ENCODE results near the gene SLC16A9.
A peak's percentile ranks its signal among the peaks of the same experiment; 100 is the strongest.

The SLC16A9 gene

GRCh38 chr10:59623133-59624121, 86.2 kb downstream of the SLC16A9 start:
- DNase-seq (ENCODE audit: insufficient read length, low spot score) (no peak), FAIRE-seq (no peak)
- TF ChIP-seq POLR2A (IDR thresholded peaks at IDR 0.05; ENCODE audit: low read depth, low read length), result no peak

GRCh38 chr10:59622320-59623132, 87.1 kb downstream of the SLC16A9 start:
- DNase-seq (ENCODE audit: insufficient read length, low spot score) (peak; percentile 16), FAIRE-seq (peak; percentile 6)
- TF ChIP-seq POLR2A (IDR thresholded peaks at IDR 0.05; ENCODE audit: low read depth, low read length), result no peak

GRCh38 chr10:59621771-59622170, 87.9 kb downstream of the SLC16A9 start:
- no peak for TF ChIP-seq POLR2A (IDR thresholded peaks at IDR 0.05; ENCODE audit: low read depth, low read length)
- DNase-seq (ENCODE audit: insufficient read length, low spot score), result no peak
- no peak for FAIRE-seq

GRCh38 chr10:59618666-59619065, 91.0 kb downstream of the SLC16A9 start:
- FAIRE-seq, result no peak
- TF ChIP-seq POLR2A (IDR thresholded peaks at IDR 0.05; ENCODE audit: low read depth, low read length), result no peak
- DNase-seq (ENCODE audit: insufficient read length, low spot score), result no peak

GRCh38 chr10:59617996-59618395, 91.7 kb downstream of the SLC16A9 start:
- FAIRE-seq, result no peak

GRCh38 chr10:59611048-59611447, 98.6 kb downstream of the SLC16A9 start:
- FAIRE-seq, result no peak

More at GRCh38 chr10:59617996-59618395, 91.7 kb downstream of the SLC16A9 start:
- no peak for TF ChIP-seq POLR2A (IDR thresholded peaks at IDR 0.05; ENCODE audit: low read depth, low read length)
- no peak for DNase-seq (ENCODE audit: insufficient read length, low spot score)

GRCh38 chr10:59607970-59608369, 101.7 kb downstream of the SLC16A9 start:
- DNase-seq (ENCODE audit: insufficient read length, low spot score) (no peak), FAIRE-seq (no peak)
- TF ChIP-seq POLR2A (IDR thresholded peaks at IDR 0.05; ENCODE audit: low read depth, low read length), result no peak

More at GRCh38 chr10:59611048-59611447, 98.6 kb downstream of the SLC16A9 start:
- no peak for DNase-seq (ENCODE audit: insufficient read length, low spot score)
- TF ChIP-seq POLR2A (IDR thresholded peaks at IDR 0.05; ENCODE audit: low read depth, low read length), result no peak

- no peak for DNase-seq (ENCODE audit: insufficient read length, low spot score)
- FAIRE-seq, result peak; percentile 89
- no peak for TF ChIP-seq POLR2A (IDR thresholded peaks at IDR 0.05; ENCODE audit: low read depth, low read length)
Measured at GRCh38 chr10:59606551-59606961, 103.1 kb downstream of the SLC16A9 start.

- no peak for DNase-seq (ENCODE audit: insufficient read length, low spot score)
- peak; percentile 27 for FAIRE-seq
- TF ChIP-seq POLR2A (IDR thresholded peaks at IDR 0.05; ENCODE audit: low read depth, low read length), result no peak
Measured at GRCh38 chr10:59601985-59602384, 107.7 kb downstream of the SLC16A9 start.
